Pons (tissue), 1 donor: Measurements from ENCODE around the gene PEMT.
A peak's percentile ranks its signal among the peaks of the same experiment; 100 is the strongest.
"Not testable (repeated sequence)": the region's sequence is repeated elsewhere in the genome, so short reads cannot be mapped to it uniquely, and the experiment has no call there.

Experiments
- DNase-seq: peaks from one replicate; pipeline ENCODE4 v3.0.0-alpha.2; 2016; ENCODE audit warnings: low spot score

Gene PEMT

DNA sequence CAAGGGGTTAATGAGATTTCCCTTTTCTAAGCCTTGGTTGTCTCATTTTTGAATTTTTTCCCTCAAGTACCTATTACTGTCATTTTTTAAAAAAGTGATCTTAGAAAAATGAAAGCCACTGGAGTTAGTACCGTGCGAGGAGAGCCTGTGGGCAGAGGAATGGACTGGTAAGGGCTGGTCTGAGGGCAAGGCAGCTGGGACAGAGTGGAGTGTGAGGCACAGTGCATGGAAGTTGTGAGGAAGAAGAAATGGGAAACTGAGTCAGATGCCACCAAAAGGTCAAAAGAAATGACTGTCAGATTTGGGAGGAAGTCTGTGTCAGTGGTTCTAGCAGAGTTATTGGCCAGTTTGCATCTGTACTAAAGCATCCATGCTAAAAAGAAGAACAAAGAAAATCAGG is 103.5 kb downstream of the PEMT start:
- DNase-seq = no peak

DNA sequence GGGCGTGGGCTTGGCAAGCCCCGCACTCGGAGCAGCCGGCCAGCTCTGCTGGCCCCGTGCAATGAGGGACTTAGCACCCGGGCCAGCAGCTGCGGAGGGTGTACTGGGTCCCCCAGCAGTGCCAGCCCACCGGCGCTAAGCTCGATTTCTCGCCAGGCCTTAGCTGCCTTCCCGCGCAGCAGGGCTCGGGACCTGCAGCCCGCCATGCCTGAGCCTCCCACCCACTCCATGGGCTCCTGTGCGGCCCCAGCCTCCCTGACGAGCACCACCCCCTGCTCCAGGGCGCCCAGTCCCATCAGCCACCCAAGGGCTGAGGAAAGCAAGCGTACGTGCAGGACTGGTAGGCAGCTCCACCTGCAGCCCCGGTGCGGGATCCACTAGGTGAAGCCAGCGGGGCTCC is 105.1 kb downstream of the PEMT start:
- DNase-seq = not testable (repeated sequence)

DNA sequence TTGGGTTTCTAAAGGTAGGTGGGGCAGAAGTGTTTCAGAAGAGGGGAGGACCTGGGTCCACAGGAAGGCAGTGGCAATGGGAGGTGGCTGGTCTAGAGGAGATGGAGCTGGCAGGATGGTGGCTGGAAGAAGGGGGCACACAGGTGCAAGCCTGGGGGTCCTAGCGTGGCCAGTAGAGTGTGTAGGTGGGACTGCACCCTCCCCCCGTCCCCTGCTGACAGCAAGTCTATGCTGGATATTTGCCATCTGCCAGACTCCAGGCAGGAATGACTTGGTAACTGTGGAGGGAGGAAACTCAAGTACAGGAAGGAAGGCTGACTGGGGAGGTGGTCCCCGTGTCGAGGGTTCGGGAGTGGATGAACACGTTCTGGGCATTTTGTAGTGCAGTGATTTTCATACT is 106.1 kb downstream of the PEMT start:
- DNase-seq = no peak

DNA sequence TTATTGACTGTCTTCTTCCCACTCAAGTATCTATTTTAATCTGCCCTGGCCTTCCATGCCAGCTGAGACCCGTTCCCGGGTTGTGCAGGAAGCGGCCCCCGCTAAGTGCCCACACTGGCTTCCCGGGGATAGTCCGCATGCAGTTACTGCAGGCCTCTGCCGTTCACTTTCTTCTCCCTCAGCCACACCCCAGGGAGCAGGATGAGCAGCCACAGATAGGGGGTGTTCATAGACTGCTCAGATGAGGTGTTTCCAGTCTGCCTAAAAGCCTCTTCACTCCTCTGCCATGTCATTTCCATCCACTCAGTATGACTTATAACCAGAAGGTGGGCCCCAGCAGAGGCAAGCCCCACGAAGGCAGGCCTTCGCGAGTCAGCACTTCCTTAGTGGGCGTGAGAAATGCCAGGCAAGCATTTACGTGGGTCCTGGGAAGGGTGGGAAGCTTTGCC is 107.0 kb downstream of the PEMT start:
- no peak for DNase-seq

DNA sequence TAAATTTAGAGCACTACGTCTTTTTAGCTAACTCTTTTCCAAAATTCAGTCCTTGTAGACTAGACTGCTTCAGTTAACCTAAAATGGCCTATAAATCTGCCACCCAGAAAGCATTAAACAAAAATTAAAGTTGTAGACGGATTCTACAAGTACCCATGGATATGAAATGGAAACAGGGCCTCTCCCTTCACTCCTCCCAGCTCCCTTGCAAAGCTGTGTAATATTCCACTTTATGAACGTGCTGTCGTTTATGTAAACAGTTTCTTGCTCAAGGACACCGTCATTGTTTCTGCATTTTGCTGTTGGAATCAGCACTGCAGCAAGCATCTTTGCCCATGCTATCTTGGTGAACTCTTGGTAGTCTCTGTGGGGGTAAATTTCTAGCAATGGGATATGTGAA is 109.6 kb downstream of the PEMT start:
- DNase-seq = no peak

DNA sequence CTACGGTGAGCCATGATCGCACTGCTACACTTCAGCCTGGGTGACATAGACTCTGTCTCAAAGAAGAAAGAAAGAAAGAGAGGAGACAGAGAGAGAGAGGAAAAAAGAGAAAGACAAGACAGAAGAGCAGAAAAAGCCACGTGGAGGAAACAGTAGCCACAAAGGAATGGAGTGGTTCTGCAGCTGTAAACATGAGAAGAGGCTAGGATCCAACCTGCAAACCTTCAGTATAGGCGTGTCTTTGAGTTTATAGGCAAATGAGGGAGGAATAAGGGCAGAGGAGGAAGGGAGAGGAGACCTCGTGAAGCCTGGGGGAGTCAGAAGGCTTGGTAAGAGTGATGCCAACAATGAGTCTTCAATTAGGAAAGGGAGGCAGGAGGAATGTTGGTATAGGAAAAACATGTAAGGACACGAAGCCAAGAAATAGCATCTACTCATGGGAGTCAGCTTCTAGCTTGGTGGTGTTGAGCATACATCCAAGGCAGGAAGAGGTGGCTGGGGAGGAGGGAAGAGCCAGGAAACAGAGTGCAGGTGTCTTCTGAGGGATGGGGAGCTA is 110.8 kb downstream of the PEMT start:
- DNase-seq = no peak

DNA sequence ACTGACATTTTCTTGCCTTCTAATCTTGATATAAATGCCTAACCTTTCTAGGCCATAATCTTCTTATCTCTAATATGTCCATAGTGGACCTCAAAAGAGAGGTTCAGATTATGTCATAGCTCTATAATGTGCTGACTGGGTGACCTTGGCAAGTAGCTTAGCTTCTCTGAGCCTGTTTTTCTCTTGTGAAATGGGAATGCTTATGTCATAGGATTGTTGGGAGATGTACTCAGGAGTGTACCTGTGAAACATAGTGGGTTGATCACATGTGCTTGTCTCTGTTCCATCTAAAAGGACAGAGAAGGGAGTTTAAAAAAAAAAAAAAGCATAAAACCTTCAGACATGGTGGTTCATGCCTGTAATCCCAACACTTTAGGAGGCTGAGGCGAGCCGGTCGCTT is 112.3 kb downstream of the PEMT start:
- no peak for DNase-seq

DNA sequence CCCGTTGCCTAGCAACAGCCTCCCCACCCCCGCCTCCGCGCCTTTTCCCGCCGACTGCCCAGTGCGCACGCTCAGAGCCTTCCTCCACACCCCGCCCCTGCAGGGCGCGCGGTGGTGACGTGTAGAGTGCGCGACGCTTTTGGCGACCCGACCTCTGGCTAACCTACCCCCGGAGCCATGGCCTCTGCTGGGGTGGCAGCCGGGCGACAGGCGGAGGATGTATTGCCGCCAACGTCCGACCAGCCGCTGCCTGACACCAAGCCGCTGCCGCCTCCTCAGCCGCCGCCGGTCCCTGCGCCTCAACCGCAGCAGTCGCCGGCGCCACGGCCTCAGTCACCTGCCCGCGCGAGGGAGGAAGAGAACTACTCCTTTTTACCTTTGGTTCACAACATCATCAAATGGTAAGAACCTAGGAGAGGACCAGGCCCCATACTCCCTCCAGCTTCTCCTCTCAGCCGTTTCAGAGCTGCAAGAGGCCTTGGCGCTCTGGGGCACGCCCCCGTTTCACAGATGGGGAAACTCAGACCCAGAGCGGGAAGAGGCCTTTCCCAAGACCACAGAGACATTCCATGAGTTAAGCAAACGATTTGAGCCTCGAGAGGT is 114.5 kb downstream of the PEMT start, which contains the start of gene MED9:
TSS of gene MED9 (plus strand) at position 136 of the 603 bp plus-strand sequence. CDS start at position 178, 42 bp downstream.
- DNase-seq = peak; percentile 86

DNA sequence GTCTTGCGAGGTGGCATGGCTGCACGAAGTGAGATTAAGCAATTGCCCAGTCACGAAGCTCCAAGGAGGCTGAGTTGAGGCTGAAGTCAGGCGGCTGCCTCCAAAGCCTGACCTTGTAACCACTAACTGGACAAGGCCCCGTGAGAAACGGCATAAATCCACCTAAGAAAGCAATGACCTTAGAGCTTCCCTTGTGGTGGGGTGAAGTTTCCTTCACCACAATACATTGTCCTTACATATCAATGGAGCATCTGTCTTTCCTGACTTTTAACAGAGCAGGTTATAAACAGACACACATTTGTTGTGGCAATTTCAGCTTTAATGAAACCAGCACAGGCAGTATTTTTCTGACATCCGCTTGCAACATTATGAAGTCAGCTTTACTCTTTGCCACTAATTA is 117.2 kb downstream of the PEMT start:
- no peak for DNase-seq

DNA sequence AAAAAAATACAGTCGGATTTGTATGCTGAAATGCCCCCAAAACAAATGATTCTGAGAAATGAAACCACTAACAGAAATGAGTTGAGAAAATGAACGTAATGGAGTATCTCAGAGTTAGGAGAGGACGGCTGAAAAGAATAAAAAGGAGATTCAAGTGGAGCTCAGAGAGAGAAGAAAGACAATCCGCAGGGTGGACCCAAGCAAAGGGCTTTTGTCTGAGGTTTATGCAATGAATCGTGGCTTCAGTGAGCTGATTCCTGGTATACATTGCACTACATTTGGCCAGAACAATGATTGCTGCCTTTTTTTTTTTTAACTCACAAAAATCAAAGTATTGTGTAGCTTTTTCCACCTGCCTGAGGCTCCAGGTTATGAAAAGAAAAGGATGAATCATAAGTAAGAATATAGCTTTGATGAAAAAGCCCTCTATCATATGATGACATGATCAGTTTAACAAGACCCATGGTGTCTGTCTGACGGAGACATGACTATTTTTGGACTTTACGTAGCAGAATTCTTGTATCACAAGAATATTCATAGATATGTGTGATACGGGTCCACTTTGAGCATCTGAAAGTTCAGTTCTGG is 119.1 kb downstream of the PEMT start:
- peak; percentile 64 for DNase-seq

DNA sequence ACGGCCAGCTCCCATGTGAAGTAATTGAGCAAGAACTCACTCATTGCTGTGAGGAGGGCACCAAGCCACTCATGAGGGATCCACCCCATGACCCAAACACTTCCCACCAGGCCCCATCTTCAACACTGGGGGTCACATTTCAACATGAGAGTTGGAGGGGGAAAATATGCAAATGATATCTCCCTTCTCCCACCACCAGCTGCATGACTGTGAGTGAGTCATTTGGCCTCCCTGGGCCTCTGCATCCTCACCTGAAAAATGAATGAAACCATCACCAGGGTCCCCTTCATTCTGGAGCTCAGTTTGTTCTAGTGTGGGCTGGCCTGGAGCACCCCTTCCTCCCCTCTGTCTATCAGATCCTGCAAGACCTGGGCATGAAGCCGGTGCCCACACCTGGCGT is 121.5 kb downstream of the PEMT start:
- no peak for DNase-seq

DNA sequence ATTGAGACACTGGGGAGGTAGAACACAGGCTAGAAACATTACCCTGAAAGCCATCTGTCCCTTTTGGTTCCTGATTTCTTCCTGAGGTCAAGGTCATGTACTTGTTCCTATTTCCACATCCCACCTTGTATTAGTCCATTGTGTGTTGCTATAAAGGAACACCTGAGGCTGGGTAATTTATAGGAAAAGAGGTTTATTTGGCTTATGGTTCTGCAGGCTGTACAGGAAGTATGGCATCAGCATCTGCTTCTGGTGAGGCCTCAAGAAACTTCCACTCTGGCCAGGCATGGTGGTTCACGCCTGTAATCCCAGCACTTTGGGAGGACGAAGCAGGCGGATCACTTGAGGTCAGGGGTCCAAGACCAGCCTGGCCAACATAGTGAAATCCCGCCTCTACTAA is 122.2 kb downstream of the PEMT start:
- DNase-seq = no peak

DNA sequence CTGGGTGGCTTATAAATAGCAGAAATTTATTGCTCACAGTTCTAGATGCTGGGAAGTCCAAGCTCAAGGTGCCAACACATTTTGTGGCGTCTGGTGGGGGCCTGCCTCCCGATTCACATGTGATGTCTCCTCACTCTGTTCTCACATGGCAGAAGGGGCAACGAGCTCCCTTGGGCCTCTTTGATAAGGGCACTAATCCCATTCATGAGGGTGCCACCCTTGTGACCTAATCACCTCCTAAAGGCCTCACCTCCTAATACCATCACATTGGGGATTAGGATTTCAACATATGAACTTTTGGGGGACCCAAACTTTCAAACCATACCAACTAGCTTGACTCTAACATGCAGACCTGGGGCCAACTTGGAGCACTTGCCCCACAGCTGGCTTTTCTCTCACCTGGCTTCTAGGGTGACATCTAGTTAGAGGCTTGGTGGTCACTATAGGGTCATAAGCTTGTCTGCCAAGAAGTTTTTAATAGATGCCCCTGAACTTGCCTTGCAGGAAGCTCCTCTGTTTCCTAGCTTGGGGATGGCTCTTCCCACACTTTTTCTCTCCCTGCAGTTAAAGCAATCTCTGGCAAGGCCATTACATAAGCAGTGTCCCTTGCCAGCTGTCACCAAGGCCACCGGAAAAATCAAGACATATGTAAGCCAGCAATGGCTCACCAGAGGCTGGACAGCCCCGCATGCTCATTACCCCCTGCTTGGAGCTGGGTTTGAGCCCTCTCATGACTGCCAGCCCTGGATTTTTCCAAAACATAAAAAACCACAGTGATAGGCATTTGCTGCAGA is 123.1 kb downstream of the PEMT start:
- DNase-seq = peak; percentile 26

DNA sequence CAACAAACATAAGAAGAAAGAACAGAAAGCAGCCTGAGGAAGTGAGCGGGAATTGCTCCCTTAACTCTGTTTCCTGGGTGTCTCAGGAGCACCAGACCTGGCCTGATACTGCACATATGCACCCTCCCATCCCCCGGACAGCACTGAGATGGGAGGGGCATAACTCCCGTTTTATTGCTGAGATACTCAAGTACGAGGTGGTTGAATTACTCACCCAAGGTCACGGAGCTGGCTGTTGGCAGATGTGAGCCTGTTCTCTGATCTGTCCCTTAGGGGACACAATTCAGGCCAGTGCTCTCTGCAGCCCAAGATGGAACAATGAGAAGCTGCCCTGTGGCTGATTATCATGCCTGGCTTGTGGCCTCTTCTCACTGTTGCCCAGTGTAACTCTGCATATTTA is 123.8 kb downstream of the PEMT start:
- peak; percentile 20 for DNase-seq

DNA sequence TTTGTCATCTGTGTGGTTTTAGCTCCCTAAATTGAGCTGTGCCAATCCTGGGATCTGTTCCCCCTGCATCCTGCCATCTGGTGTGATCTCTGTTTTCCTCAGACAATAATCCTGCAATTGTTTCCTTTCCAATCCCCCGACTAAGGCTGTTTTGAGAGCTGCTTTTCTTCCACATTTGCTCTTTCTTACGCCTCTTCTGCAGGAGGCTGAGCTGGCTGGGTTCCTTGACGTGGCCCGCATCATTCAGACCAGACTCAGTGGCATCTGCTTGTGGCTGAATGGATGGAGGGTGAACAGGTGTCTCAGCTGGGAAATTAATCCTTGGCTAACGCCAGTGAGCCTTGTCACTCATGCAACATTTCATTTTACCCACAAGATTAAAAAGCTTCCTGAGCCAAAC is 124.5 kb downstream of the PEMT start:
- DNase-seq = peak; percentile 57

DNA sequence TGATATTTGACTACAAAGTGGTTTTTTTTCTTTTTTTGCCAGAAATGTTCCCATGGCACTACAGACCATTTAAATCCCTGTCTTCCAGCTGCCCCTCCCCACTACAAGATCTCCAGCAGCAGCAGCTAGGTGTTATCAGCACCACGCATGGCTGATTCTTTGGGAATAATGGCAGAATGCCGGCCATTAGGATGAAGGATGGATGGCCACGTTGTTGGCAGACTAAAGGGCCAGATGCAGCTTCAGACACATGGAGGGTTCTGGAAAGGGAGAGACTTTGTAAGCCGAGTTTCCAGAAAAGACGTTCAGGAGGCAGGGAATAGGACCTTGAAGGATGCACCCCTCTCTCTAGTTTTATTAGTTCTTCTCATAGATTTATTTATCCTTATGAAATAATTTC is 125.0 kb downstream of the PEMT start:
- DNase-seq = peak; percentile 19

DNA sequence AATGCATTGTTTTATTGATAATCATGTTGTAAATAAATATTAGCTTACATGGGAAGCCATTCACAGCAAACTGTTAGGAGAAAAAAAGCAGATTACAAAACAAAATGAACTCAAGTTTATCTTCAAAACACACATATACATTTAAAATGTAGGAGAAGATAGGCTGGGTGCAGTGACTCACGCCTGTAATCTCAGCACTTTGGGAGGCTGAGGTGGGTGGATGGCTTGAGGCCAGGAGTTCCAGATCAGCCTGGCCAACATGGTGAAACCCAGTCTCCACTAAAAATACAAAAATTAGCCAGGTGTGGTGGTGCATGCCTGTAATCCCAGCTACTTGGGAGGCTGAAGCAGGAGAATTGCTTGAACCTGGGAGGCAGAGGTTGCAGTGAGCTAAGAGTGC is 125.6 kb downstream of the PEMT start:
- not testable (repeated sequence) for DNase-seq

DNA sequence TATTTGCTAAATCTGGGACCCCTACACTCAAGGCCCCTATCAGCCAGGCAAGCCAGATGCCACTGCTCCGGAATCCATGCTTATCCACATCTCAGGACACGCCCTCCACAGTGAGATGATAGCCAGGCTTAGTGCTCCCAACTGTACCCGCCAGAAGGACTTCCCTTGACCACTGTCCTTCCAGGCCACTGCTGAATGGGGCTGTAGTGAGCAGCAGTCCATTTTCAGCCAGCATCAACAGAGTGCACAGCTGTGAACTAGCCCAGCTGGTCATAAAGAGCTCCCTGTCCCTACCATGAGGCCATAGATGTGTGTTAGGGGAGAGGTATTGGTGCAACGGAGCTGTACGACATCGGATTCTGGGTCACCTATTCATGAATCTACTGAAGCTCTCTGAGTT is 127.7 kb downstream of the PEMT start:
- DNase-seq = peak; percentile 76

DNA sequence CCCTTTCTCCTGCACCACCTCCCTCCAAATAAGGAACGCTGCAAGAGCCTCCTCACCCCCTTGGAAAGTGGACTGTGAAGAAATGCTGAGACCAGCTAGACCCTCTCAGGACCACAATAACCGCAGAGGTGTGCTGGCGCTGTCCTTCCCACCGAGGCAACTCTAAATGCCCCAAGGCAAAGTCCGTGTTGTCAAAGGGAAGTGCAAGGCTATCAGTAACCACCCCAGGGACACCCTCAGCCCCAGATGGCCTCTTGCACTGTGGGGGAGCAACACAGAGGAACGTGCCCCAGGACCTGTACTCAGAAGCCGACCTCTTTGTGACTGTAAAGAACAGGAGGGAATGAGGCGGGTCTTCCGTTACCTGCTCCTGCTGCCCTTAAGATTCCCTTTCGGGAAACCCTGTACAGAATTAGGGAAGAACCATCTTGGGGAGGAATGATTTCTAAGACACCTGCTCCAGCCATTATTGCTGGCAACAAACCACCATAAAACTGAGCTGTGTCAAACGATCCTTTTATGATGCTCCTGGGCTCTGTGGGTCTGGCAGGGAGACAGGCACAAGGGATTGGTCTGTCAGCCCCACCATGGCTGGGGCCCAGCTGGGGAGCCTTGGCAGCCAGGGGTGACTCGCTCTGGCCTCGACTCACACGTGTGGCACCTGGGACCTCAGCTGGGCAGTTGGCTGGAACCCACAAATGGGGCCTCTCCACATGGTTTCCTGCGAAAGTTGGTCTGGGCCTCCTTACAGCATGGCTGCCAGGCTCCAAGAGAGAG is 129.3 kb downstream of the PEMT start:
- no peak for DNase-seq

DNA sequence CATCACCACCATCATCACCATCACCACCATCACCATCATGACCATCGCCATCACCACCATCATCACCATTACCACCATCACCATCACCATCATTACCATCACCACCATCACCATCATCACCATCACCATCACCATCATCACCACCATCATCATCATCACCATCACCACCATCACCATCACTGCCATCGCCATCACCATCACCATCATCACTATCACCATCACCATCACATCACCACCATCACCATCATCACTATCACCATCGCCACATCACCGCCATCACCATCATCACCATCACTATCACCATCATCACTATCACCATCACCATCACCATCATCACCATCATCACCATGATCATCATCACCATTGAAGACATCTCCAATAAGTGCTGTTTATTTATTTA is 131.5 kb downstream of the PEMT start:
- DNase-seq = no peak

DNA sequence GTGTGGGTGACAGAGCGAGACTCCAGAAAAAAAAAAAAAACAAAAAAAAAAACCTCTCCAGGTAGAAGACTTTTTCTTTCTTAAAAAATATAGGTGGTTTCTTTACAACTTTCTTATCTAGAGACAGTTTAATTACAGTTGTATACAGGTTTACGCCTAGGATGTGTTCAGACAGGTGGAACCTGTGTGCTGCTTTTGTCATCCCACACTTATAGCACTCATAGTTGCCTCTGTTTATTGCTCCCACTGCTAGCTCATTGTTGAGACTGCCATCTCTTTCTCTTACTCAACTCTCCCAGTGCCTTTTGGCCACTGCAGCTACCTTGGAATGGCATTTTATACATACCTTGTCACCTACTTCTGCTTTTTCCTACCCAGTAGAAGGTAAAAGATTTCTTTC is 133.8 kb downstream of the PEMT start:
- DNase-seq = no peak

DNA sequence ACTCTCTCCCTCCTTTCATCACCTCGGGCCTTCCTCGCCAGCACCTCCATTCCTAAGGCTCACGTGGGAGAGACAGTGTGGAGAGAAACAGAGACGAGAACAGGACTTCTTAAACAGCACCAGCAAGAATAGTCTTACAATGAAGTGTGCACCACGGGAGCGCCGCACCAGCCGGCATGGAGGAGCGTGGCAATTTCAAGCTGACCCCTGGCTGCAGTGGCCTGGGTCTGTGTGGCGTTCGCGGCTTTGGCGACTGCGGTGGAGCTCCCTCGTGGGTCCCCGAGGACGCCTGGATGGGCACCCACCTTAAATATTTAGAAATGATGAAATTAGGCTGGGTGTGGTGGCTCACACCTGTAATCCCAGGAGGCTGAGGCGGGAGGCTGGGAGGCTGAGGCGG is 135.3 kb downstream of the PEMT start:
- no peak for DNase-seq
